GM18867 (cell line): ENCODE data around the gene ATOX1.
"Not testable (repeated sequence)": the region's sequence is repeated elsewhere in the genome, so short reads cannot be mapped to it uniquely, and the experiment has no call there.

Source experiments
- ATAC-seq: cut with Tn5 transposase; IDR thresholded peaks from one replicate; pipeline ENCODE4 v1.9.1; 2021; ENCODE audit warnings: mild to moderate bottlenecking, moderate library complexity; ENCODE audit not compliant: unreplicated experiment

The ATOX1 gene, protein sequence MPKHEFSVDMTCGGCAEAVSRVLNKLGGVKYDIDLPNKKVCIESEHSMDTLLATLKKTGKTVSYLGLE

DNA sequence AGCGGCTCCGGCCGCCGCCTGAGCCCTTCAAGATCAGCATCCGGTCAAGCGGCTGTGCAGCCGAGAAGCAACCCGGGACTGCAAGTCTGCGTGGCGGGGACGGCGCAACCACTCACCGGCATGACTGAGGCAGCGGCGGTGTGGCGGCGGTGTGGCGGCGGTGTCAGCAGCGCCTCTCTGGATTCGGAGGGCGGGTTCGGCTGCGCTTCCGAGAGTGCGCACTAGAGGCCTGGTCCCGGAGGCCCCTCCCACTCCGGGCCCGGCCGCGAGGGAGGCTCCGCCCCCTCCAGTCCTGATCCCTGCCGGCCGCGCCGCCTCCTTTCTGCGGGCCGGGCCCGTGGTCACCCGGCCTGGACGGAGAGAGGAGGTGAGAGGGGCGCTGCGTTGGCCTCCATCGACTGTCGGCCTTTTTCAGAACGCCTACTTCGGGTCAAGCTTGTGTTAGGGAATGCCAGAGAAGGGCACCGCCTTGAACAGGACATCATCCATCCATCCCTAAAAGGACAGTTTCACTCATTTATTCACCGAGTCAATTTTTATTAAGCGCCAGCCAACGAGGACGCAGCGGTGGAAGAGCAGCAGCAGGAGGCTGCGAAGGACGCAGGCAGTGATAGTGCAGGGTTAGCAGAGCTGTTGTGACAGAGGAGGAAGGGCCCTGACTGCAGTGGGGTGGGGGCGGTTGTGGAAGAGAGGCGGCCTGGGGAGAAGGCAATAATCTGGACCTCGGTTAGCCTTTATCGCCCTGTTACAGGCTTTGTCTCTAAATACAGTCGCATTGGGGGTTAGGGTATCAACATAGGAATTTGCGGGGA is at the start of gene ATOX1:
Gene ATOX1 (minus strand): TSS at position 202 of the 812 bp plus-strand sequence. CDS start 80 bp downstream, at position 122.
- peak; percentile 96 for ATAC-seq

- no peak for ATAC-seq
These were observed 47.2 kb upstream of the ATOX1 start for GRCh38 chr5:151805414-151806223.

DNA sequence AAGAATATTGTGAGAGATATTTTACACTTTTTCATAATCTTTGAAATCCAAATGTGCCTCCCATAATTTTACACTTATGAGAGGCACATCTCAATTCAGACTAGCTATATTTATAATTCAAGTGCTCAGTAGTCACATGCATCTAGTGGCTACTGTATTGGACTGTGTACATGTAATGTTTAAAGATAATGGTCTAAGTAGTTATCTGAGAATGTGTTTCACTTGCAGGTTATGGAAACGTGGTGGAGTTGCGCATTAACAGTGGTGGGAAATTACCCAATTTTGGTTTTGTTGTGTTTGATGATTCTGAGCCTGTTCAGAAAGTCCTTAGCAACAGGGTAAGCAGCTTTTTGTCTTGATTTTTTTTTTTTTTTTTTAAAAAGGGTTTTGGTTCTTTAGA is 42.1 kb upstream of the ATOX1 start:
- ATAC-seq: no peak

- no peak for ATAC-seq
These were observed 41.0 kb upstream of the ATOX1 start for GRCh38 chr5:151799407-151799806.

GRCh38 chr5:151798674-151799073 is 40.2 kb upstream of the ATOX1 start:
- no peak for ATAC-seq

- no peak for ATAC-seq
These were observed 37.0 kb upstream of the ATOX1 start for GRCh38 chr5:151795426-151795825.

DNA sequence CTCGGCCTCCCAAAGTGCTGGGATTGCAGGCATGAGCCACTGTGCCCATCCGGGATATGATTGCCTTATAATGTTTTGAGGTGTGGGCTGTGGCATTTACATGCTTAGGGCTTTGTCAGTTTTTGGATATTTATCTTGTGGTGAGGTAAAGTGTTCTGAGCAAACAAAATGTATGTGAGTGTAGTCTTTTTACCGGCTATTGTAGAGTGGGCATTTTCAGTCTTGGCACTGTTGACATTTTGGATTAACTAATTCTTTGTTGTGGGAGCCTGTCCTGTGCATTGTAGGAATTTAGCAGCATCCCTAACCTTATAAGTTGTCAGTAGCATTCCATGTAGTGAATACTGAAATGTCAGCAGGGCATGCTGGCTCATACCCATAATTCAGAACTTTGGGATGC is 34.9 kb upstream of the ATOX1 start:
- no peak for ATAC-seq

GRCh38 chr5:151787817-151788216 is 29.4 kb upstream of the ATOX1 start:
- ATAC-seq: no peak

DNA sequence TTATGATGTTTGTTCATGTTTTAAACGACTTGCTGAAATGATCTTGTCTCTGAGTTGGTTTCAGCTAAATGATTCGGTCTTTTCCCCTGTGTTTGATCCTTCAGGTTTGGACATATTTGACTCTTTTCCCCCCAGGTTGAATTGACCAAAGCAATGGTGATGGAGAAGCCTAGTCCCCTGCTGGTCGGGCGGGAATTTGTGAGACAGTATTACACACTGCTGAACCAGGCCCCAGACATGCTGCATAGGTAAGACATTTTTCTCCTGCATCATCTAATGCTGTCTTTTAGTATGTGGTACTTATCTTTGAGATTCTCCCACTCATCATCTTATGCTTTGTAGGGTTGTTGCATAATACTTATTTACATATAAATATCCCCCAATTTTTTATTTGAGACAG is 28.0 kb upstream of the ATOX1 start:
- ATAC-seq: no peak

DNA sequence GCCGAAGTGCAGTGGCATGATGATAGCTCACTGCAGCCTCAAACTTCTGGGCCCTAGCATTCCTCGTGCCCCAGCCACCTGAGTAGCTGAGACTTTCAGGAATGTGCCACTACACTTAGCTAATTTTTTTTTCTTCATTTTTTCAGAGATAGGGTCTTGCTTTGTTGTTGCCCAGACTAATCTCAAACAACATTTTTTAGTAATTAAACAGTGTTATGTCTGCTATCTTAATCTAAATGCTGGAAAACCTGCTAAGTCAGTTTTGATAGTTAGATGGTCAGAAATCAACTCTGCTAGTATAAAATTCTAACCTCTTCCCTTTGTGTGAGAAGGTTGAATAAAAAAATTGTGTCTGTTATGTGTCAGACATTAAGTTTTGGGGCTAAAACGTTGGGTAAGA is 25.7 kb upstream of the ATOX1 start:
- no peak for ATAC-seq

GRCh38 chr5:151783664-151784063 is 25.2 kb upstream of the ATOX1 start:
- not testable (repeated sequence) for ATAC-seq

DNA sequence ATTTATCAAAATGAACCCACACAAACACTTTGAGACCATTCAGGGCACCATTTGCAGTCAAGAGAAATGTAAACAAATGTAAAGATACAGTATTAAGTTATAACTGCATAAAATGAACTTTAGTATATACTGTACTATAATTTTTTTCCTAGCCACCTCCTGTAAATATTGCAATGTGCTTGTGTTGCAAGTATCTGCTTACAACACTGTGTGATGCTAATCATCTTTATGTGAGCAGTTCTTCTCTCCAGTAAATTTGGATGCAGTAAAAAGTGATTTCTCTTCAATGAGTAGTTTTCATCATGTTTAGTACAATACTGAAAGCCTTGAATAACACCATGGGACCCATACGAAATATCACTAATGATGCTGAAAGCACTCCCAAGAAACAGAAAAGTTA is 22.8 kb upstream of the ATOX1 start:
- ATAC-seq: no peak

DNA sequence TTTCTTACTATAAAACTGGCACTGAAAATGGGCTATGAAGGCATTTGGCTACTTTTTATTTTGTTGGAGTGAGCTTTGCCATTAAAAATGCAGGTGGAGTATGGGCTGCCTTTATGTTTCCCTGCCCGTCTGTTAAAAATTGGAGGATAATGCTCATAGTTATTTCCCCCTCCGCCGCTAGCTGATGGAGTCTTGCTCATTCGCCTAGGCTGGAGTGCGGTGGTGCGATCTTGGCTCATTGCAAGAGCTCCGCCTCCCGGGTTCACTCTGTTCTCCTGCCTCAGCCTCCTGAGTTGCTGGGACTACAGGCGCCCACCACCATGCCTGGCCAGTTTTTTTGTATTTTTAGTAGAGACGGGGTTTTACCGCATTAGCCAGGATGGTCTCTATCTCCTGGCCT is 21.9 kb upstream of the ATOX1 start:
- ATAC-seq: no peak

DNA sequence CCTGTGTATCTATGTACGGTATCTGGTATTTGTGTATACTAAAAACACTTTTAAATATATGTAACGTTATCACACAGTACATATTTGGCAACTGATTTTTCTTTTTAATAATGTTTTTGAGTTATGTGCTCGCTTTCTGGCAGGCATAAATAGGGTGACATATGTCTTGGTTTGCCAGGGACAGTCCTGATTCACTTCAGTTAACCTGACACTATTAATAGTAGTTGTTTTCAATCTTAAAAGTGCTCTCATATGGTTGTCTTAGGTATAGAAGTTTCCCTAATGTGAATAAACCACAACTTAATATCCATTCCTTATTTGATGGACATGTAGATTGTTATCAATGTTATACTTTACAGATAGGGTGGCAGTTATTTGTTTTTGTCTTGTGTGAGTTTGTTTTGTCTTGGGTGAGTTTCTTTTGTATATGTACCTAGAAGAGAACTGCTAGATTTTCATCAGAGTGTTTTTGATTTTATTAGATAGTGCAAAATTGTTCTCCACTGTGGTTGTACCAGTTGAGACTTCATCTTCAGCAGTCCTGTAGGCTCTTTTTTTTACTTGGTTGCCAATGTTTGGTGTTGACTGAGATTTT is 21.2 kb upstream of the ATOX1 start:
- ATAC-seq: no peak

DNA sequence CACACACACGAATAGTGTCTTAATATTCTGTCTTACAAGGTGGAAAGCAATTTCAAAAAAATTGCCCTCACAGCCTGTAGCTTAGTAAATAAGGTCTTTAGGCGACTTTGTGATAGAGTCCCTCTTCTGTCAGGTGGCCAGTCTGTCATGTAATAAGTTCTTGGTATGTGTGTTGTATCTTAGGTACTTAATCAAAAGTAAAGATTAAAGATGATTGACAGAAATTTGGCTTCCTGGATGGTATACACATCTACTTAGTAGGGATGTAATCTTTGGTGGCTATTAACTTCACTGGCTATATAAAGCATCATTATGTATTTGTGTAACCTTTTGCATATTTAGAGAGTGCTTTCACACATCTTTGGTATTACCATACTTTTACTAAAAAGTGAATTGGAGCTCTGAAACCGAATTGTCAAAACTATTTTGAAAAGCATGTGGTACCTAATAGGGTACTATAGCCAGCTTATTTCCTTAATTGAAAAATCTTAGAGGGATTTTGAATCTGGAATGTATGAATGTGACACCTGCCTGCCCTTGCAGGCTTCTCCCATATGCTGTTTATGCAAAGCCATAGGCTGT is 16.7 kb upstream of the ATOX1 start:
- no peak for ATAC-seq

- ATAC-seq: no peak
These were observed 15.5 kb upstream of the ATOX1 start for GRCh38 chr5:151773951-151774350.

DNA sequence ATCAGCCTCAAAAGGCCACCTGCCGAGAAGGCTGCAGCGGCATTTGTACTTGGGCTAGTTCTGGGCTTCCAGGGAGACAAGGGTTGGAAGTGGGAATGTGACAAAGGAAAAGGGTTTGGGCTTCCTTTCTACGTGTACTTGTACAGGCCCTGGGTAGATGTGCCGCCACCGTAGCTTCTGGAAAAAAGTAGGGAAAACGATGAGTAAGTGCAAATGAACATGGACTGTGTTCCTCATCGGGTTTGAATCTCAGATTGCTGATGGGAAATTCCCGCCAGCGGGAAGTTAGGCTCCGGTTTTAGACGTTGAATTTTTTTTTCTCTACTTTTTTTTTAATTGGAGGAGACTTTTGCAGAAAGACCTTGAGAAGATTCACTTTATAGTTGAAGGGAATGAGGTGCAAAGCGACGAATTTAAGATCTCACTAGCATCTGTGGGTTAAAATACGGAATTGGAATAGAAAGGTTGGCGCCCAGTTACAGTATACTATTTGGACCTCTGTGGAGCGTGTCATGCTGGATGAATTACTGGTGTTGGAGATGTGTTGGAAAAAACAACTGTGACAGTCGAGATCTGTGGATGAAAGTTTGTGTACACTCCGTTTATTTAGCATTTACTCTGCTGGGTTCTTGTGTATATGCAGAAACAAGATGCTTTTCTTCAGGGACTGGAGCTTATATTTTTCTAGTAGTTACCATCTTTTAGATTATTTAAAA is 14.6 kb upstream of the ATOX1 start:
- no peak for ATAC-seq

- ATAC-seq: no peak
These were observed 13.8 kb upstream of the ATOX1 start for GRCh38 chr5:151772029-151772845.

DNA sequence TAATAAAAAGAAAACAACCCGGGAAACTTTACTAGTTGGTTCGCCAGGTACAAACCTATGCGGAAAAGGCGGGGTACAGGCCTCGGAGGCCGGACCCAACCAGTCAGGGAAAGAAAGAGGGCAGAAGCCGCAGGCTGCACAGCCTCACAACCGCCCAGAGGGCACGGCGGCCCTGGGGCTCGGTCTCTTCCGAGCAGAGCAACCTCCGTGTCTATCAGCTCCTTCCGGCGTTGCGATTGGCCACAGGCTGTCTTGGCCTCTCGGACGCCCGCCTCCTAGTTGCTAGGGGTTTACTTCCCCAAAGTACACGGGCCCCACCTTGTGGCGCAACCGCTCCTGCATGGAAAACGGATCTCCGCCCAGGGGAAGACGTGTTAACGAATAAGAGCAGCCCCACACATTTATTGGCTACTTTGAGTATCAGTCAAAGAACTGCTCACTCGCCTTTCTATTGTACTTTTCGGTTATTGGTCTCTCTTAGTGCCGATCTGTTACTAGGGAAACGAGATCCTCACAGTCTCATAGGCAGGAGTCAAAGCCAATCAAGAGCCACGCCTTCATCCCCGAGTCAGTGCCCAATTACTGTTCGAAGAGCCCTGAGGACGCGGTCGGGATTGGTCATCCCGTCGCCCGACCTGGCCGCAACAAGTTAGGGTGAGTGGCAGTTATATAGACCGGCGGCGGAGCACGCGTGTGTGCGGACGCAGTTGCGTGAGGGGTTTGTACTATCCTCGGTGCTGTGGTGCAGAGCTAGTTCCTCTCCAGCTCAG is 13.0 kb upstream of the ATOX1 start, which contains the start of gene G3BP1:
Gene G3BP1 (plus strand): TSS at position 696 of the 770 bp plus-strand sequence. CDS start 14,667 bp downstream, outside the sequence.
- ATAC-seq: peak; percentile 78
